ENCODE results near the gene UBE2R2.
A peak's percentile ranks its signal among the peaks of the same experiment; 100 is the strongest.

DNA sequence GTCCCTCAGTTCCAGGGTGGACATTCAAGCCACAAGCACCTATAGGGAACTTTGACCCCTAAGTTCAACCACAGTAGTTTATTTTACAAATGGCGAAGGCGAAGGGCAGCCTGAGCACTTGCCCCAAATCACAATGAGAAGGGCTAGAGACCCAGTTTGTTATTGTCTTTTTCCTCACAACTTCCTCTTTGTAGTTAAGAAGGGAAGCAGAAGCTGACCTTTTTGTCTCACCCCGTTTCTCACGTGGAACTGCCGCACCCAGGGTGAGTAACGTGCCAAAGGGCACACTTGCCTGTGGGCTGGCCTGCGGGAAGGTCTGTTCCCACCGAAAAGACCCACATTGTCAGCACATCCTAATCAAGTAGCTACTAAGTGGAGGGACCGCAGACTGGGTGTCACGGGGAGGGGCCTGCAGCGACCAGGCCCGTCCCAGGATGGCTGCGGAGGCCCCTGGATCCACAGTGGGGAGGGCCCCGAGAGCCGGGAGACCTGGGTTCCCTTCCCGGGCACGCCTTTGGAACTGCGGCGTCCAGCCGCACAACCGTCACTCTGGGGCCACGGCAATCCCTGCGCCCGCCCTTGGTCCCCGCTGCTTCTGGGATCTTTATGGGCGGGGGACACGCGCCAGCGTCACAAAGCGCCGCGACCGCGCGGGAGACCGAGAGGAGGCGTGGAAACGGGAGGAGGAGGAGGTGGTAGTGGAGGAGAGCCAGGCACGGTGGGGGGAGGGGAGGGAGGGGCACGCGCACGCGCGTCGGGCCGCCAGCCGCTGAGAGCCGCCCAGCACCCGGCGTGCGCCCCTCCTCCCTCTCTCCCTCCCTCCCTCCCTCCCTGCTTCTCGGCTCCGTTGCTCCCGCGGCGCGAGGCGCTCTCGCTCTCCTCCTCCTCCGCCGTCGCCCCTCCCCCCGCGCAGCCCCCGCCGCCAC, at the start of gene UBE2R2:
- TF ChIP-seq, protein P1, sequence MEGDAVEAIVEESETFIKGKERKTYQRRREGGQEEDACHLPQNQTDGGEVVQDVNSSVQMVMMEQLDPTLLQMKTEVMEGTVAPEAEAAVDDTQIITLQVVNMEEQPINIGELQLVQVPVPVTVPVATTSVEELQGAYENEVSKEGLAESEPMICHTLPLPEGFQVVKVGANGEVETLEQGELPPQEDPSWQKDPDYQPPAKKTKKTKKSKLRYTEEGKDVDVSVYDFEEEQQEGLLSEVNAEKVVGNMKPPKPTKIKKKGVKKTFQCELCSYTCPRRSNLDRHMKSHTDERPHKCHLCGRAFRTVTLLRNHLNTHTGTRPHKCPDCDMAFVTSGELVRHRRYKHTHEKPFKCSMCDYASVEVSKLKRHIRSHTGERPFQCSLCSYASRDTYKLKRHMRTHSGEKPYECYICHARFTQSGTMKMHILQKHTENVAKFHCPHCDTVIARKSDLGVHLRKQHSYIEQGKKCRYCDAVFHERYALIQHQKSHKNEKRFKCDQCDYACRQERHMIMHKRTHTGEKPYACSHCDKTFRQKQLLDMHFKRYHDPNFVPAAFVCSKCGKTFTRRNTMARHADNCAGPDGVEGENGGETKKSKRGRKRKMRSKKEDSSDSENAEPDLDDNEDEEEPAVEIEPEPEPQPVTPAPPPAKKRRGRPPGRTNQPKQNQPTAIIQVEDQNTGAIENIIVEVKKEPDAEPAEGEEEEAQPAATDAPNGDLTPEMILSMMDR (IDR thresholded peaks at IDR 0.05 in 8 of 11, conservative IDR thresholded peaks at IDR 0.05 in 3 of 11), result peak in 1 of 11 experiments; percentile 27
- peak; percentile 94 to 95 (median 95) for TF ChIP-seq POLR2AphosphoS5 (IDR thresholded peaks at IDR 0.05)
- TF ChIP-seq POLR2A (IDR thresholded peaks at IDR 0.05), result peak; percentile 16 to 37 (median 31)
